SK-N-DZ (cell line): ENCODE measurements around the gene CDC37L1. TPM values are rescaled to one million over a fixed set of nuclear protein-coding genes. Genes with fewer than 3 reads are reported as not detected.
A peak's percentile ranks its signal among the peaks of the same experiment; 100 is the strongest.
"Not testable (repeated sequence)": the region's sequence is repeated elsewhere in the genome, so short reads cannot be mapped to it uniquely, and the experiment has no call there.

Experiments used
- DNase-seq: peaks from one replicate; pipeline ENCODE4 v3.0.0-alpha.2; 2015; ENCODE audit warnings: low spot score
- polyA plus RNA-seq, 2 experiments: library from polyadenylated mRNA; depleted of rRNA; stranded (reverse); fragments of >200 nt; gene quantifications; 2 replicates each; pipeline ENCODE4 v1.2.3, GENCODE V29; 2014

CDC37L1 gene
- 4.5 and 7.7 TPM in 2 replicates for polyA plus RNA-seq (2014; cell fraction: cytosol; rRNA removed)
- polyA plus RNA-seq (2014; cell fraction: nucleus; rRNA removed): 4.5 and 4.7 TPM in 2 replicates

DNA sequence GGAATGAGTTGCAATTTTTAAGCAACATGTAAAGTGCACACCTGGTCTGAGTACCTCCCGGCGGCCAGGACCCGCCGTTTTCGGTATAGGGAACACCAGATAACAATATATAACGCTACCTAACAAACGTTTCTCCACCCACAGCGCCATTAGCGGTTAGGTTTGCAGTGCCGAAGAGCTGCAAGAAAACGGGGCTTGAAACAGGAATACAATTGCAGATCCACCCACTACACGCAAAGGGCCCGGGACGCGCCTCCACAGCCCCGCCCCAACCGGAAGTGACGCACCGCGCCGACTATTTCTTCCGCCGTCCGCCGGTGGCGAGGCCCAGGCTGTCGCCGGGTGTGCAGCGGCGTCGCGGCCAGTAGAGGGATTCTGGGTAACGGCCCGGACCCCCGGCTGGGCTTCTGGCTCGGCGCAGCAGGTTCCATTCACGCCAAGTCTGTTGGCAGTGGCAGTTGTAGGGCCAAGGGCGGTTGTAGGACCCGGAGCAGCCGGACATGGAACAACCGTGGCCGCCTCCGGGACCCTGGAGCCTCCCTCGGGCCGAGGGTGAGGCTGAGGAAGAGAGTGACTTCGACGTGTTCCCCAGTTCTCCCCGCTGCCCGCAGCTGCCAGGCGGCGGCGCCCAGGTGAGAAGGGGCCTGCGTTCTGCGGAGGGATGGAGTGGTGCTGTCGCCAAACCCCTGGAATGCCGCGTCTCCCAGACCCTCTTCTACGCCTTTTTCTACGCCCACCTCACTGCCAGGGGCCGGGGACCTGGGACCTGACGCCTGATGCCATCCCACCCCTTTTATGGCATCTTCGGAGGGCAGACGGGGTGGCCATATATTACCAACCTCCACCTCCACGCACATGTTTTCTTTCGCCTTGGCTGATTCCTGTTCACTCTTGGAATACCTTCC lies at the start of gene CDC37L1:
TSS of gene CDC37L1 (plus strand) at position 302 of the 905 bp plus-strand sequence. CDS start at position 501, 199 bp downstream.
- peak; percentile 86 for DNase-seq

DNA sequence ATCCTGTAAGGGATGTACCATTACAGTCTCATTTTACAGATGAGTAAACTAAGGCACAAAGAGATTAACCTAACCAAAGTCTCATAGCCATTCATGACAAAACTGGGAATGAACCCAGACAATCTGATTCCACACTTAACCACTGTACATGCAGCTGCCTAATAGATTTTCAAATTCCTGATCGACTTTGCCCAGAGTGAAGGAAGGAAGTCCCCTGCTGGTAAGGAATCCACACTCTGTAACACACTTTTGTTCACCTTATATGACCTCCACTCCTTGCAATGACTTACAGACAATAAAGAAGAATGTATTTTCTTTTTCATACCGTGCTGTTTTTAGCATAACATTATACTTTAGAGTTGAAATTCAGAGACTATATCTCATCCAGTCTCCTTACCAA lies 48.5 kb upstream of the CDC37L1 start:
- DNase-seq: no peak

DNA sequence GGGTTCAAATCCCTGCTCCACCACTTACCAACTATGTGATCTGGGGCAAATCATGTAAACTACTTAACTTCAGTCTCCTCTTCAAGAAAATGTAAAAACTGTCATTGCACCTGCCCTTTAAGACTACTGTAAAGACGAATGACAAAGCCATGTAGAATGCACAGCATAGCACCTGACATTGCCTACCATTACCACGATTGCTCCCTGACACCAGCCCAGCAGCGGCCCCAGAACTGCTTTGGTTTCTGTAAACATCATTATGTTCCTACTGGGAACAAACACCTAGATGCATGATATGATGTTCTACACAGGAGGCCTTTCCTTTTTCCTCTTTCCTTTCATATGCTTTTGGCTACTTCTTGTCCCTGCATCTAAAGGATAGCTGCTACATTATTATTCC lies 40.4 kb upstream of the CDC37L1 start:
- no peak for DNase-seq

DNA sequence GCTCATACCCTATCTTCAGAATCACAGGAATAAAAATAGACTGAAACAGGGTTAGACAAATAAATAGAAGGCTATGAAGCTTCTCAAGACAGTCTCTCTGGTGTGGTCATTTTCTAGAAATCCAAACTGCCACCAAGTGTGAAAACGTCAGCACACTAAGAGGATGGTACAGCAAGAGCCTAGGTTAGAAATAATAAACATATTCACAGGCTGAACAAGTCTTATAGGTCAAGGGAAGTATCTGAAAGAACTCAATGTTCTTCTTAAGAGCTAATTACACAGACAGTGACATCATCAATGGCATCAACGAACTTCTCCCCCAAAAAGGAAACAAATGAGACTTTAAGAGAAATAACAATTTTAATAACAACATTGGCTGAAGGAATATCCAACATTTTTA lies 39.9 kb upstream of the CDC37L1 start:
- no peak for DNase-seq

DNA sequence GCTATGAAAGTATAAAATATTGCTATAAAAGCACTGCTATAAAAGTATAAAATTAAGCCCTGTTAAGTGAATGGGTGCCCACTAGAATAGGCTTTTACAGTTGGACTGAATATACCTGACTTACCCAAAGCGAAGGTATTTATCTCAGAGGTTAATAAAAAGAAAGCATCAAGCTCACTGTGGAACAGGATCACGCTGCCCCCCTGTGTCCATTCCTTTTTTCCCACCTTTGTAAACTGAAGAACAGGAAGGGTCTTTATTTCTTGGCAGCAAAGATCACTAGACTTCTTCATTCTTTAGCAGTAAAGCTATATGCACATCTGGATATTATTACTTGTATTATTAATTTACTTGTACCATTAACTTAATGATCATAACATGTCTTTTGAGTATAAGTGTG lies 39.3 kb upstream of the CDC37L1 start:
- no peak for DNase-seq

DNA sequence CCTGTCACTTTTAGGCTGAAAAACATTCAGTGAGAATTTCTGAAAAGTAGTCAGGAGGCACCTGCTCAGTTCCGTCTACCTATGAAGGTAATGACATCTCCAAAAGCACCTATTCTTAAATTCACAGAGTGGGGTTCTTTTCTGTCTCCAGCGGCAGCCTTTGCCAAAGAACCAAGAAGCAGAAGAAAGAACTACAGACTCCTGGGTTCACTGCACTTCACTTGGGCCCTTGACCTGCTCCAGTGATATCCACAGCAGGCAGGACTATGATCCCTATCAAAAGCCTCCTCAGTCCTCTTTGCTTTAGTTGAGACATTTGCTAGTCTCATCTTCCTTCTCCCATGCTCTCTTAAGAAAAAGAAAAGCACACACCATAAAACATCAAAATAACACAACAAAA lies 37.0 kb upstream of the CDC37L1 start:
- DNase-seq: no peak

DNA sequence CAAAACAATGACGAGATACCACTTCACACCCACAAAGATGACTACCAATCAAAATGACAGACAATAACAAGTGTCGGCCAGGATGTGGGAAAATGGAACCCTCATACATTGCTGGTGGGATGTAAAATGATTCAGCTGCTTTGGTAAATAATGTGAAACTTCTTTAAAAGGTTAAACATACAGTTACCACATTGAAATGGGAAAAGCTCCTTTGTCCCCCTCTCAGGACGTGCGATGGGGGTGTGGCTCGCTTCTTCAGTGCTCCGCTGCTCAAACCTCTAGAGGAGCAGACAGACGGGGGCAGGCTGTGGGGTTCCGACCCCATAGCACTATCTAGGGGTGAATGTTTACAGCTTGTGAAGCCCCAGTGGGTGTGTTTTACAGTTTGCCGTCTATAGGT lies 25.3 kb upstream of the CDC37L1 start:
- DNase-seq: no peak

DNA sequence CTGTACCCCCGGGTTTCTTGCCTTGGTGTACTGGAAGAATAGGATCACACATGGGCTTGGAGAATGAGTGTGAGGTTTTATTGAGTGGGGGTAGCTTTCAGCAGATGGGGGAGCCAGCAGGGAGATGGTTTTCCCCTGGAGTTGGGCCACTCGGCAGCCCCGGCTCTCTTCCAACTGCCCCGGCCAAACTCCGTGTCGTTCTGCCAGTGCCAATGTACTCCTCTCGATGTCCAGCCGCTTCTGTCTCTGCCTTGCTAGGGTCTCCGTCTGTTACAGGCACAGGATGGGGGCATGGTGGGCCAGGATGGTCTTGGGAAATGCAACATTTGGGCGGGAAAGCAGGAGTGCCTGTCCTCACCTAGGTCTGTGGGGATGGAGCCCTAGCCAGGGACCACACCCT lies 24.8 kb upstream of the CDC37L1 start:
- DNase-seq: no peak

DNA sequence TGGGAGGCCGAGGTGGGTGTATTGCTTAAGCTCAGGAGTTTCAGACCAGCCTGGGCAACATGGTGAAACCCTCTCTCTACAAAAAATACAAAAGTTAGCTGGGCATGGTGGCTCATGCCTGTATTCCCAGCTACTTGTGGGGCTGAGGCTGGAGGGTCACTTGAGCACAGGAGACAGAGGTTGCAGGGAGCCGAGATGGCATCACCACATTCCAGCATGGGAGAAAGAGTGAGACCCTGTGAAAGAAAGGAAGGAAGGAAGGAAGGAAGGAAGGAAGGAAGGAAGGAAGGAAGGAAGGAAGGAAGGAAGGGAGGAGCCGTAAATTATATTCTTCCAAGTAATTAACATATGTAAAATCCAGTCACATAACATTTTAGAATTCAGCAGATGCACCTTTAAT lies 23.2 kb upstream of the CDC37L1 start:
- not testable (repeated sequence) for DNase-seq

DNA sequence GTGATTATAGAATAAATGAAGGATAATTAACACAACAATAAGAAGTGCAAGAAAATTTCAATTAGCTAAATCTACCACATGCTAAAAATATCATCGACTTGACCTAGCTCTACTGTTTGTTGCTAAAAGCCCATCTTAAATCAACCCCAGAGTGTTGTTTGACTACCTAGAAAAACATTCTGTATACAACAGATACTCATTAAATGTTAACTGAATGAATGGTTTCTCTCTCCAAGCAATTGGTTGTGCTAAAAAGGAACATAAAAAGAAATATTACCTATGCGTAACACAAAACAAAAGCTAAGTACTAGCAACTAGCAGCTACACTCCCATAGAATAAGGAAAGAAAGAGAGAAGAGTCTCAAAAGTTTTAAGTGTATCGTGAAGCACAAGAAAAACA lies 22.7 kb upstream of the CDC37L1 start:
- DNase-seq: no peak

DNA sequence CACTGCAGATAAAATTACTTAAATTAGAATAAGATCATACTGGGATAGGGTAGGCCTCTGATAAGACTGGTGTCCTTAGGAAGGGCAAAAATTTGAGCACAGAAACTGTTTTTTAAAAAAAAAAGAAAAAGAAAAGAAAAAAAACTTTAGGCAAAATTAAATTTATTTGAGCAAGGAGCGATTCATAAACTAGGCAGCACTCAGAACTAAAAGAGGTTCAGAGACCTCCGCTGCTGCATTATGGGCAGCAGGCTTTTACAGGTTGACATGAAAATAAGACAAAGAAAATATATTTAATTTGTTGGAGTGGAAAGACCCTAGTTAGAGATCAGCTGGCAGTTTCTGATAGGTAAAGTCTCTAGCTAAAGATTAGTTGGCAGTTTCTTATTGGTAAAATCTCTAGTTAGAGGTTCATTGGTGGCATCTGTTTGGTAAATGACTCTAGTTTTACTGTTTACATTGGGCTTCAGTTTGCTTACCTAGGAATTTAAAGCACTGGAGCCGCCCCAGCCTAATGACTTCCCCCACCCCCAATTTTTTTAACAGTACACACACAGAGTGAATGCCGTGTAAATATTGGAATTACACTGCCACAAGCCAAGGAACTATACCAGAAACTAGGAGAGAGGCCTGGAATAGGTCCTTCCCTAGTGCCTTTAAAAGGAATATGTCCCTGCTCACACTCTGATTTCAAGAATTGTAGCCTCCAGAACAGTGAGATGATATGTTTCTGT lies 21.8 kb upstream of the CDC37L1 start:
- DNase-seq: no peak

DNA sequence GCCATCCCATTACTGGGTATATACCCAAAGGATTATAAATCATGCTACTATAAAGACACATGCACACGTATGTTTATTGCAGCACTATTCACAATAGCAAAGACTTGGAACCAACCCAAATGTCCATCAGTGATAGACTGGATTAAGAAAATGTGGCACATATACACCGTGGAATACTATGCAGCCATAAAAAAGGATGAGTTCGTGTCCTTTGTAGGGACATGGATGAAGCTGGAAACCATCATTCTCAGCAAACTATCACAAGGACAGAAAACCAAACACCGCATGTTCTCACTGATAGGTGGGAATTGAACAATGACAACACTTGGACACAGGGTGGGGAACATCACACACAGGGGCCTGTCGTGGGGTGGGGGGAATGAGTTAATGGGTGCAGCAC lies 18.7 kb upstream of the CDC37L1 start:
- not testable (repeated sequence) for DNase-seq

DNA sequence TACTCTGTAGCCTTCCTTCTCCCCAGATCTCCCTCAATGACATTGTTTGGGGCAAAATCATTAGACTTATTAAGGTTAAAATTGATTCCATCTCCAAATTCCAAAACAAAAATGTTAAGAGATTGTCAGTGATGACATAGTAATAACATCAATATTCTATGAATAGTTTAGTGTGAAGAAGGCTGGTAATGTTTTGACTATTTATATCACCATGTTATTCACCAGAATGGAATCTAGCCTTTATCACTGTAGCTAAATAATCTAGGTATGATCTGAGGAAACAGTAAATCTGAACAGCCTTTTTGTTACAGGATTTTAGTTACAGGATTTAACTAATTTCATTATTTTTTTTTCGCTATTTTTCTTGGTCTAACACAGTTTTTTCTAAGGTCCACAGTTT lies 18.2 kb upstream of the CDC37L1 start:
- no peak for DNase-seq

DNA sequence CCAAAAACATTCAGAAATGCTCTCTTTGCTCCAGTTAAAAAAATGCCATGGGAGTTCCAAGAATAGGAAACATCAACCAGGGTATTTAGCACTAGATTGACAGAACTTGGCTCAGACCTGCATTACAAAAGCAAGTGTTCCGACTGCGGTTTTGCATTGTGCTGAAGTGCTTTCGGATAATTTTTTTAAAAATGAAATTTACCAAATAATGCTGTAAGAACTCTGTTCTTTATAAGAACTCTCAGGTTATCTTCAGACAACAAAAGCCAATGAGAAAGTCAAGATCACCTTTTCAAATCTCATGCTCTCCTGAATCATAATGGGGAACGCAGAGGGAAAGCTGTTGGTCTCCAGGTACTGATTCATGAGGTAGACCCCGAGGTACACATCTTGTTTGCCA lies 17.8 kb upstream of the CDC37L1 start:
- no peak for DNase-seq

DNA sequence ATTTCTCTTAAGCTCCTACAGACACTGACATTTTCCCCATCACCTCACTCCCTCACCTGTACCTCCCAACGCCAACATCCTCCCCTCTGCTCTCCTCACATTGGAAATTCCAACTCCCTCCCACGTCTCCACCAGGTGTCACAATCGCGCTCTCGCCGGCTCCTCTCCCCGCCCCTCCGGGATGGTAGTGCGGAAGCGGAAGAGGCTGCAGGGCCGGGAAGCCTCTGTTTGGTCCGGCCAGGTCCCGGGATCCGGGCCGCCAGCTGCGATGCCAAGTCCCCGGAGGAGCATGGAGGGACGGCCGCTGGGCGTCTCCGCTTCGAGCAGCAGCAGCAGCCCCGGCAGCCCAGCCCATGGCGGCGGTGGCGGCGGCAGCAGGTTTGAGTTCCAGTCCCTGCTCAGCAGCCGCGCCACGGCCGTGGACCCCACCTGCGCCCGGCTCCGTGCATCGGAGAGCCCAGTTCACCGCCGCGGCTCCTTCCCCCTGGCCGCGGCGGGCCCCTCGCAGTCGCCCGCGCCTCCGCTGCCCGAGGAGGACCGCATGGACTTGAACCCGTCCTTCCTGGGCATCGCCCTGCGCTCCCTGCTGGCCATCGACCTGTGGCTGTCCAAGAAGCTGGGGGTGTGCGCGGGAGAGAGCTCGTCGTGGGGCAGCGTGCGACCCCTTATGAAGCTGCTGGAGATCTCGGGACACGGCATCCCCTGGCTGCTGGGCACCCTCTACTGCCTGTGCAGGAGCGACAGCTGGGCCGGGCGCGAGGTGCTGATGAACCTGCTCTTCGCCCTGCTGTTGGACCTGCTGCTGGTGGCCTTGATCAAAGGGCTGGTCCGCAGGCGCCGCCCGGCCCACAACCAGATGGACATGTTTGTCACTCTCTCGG lies 17.0 kb upstream of the CDC37L1 start, which contains the start of gene PLPP6:
TSS of gene PLPP6 (plus strand) at position 187 of the 881 bp plus-strand sequence. CDS start at position 269, 82 bp downstream.
- DNase-seq: peak; percentile 65

DNA sequence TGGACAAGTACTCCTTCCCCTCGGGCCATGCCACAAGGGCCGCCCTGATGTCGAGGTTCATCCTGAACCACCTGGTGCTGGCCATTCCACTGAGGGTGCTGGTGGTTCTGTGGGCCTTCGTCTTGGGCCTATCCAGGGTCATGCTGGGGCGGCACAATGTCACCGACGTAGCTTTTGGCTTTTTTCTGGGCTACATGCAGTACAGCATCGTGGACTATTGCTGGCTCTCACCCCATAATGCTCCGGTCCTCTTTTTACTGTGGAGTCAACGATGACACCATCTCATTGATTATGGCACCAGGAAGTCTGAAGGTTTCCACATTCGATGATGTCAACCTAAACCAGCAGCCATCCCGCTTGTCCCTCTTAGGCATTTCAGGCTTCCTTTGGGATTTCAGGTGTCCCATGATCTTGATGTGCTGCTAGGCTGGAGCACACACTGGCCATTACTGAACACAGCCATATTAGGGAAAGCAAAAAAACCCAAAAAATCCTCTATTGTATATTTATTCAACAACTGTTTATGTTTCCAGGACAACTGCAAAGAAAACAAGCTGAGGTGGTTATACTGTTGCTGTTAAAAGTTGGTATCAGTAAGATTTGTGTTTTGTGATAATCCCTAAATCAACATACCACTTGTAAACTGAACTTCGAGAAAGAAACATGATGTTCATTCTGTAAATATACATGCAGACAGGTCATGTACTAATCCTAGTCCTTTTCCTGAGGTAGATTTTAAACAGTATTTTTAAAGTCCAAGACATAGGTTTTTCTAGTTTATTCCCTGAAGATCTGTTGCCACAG lies 16.2 kb upstream of the CDC37L1 start:
- no peak for DNase-seq

DNA sequence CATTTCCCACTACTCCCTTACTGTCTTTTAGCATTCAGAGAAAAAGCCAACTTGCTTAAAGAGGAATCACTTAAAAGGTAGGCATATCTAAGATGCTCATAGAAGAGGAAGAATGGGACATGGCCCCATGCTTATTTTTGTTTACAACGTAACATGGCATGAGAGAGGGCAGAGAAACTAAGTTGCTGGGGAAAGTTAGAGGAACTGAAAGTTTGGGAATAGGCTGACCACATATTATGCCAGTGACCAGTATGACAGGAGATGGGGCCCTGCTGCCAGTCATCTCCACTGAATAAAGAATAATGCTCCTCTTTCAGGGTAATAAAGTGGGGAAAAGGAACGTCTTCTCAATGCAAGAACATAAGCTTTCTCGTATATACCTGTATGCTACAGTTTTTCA lies 15.4 kb upstream of the CDC37L1 start:
- DNase-seq: no peak

DNA sequence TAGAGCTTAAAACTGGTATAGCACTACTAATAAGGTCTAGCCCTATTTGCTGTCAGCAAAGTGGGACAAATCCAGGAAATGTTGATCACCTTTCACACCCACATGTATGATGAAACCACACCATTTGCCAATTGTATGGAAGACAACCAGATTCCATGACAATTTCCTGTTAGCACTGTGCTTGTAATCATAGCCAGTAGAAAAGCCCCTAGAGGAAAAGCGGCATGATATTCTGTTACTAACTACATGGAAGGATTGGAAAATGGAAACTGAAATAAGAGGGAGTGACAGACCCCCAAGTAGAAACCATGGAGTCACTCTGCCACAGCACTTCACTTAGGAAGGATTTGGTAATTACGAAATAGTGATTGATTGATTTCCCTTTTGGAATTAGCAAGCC lies 14.0 kb upstream of the CDC37L1 start:
- no peak for DNase-seq

DNA sequence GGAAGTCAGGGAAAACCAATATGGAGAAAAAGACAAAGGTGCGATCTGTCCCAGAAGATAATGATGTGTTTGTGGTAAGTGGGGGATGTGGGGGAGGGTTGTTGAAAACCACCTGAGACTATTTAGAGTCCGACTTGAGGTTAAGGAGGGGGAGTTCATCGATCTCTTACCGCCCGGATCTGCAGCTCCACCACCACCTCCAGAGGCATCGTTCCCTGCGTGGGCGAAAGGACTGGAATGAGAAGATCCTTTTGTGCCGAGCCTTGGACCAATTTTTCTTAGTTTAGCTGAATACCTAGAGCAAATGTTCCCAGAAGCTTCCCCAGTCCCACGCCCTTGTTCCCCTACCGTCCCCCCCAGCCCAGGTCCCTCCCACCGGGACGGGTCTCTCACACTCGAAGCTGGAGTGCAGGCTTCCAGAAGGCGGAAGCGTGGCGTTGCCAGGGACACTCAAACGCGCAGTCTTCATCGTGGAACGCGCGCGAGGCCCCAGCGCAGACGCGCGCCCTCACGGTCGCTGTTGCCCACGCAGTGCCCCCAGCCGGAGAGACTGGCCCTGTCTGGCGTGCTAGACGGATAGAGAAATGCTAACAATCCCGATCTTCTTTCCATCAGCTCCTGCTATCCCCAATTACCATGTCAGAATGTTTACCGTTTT lies 13.2 kb upstream of the CDC37L1 start, which contains the start of gene SPATA6L:
TSS of gene SPATA6L (minus strand) at position 439 of the 658 bp plus-strand sequence. CDS start at position 209, 230 bp downstream.
- peak; percentile 4 for DNase-seq

DNA sequence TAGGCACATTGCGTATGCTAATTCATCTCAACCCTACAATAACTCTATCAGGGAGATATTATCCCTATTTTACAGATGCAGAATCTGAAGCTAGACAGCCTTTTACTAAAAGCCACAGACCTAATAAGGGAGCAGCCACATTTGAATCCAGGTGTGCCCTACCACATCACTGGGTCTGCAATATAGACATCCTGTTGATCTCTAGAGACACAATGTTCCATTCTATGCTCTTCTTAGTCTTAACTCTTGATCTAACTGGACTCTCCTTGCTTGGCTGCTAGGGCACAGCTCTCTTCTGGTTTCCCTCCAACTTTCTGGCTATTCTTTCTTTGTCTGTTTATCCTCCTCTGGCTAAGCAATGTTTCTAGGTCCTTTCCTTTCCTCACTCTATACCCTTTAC lies 11.7 kb upstream of the CDC37L1 start:
- no peak for DNase-seq
